GM12878 (cell line): ENCODE measurements around the gene PPP2R1B.

Source experiments
- BMI1 ChIP-seq: fragments of 450-650 bp; IDR thresholded peaks from 2 replicates; pipeline ENCODE4 v1.6.1; 2016; ENCODE audit warnings: mild to moderate bottlenecking, moderate library complexity, borderline replicate concordance
- CTCF ChIP-seq, 3 experiments: IDR thresholded peaks in 2 of 3; conservative IDR thresholded peaks in 1 of 3; 2 replicates each; pipeline ENCODE4 v1.5.1; 2011; ENCODE audit warnings: low read depth in 3 of 3, low read length in 3 of 3, mild to moderate bottlenecking in 3 of 3, control low read depth in 2 of 3, moderate library complexity in 2 of 3, inconsistent platforms in 1 of 3, mixed read lengths in 1 of 3; ENCODE audit not compliant: control insufficient read depth in 2 of 3, insufficient read depth in 1 of 3; ENCODE audit errors: extremely low read depth in 1 of 3
- EP300 ChIP-seq, 2 experiments: fragments of 150-350 bp in 1 of 2; IDR thresholded peaks; 2 replicates each; pipeline ENCODE4 v1.6.1; 2011 to 2012; ENCODE audit warnings: low read depth in 2 of 2, low read length in 2 of 2, borderline replicate concordance in 1 of 2, improper control_type of control experiment in 1 of 2, inconsistent platforms in 1 of 2; ENCODE audit not compliant: control insufficient read depth in 1 of 2
- PBX3 ChIP-seq: IDR thresholded peaks from 2 replicates; pipeline ENCODE4 v1.6.1; 2011; ENCODE audit warnings: mild to moderate bottlenecking, low read depth, low read length, moderate library complexity; ENCODE audit not compliant: insufficient replicate concordance

GRCh38 chr11:111797145-111797581, 31.0 kb upstream of the PPP2R1B start:
- TF ChIP-seq CTCF (IDR thresholded peaks at IDR 0.05 in 2 of 3, conservative IDR thresholded peaks at IDR 0.05 in 1 of 3; ENCODE audit: control insufficient read depth in 2 of 3, extremely low read depth in 1 of 3, insufficient read depth in 1 of 3, low read depth in 3 of 3, low read length in 3 of 3) (no peak), BMI1 (no peak), PBX3 (no peak), EP300 (IDR thresholded peaks at IDR 0.05; ENCODE audit: borderline replicate concordance in 1 of 2, control insufficient read depth in 1 of 2, low read depth in 2 of 2, low read length in 2 of 2) (no peak)
